Psoas muscle (tissue), 8 donors: ENCODE results near the gene MBLAC1. TPM values are rescaled to one million over a fixed set of nuclear protein-coding genes. Genes with fewer than 3 reads are reported as not detected.
A peak's percentile ranks its signal among the peaks of the same experiment; 100 is the strongest.

Experiments
- ATAC-seq, 4 donors: fragments of 200-7000 bp; cut with Tn5 transposase; one replicate each; pipeline ENCODE4 v1.9.1; 2020; ENCODE audit warnings: moderate library complexity in 3 of 4, mild to moderate bottlenecking in 2 of 4
- DNase-seq, 2 donors: peaks; one replicate each; pipeline ENCODE4 v3.0.0-alpha.2; 2020
- H3K27ac ChIP-seq: fragments of 200-600 bp; one replicate; pipeline ENCODE4 v1.8.0; 2022
- H3K27me3 ChIP-seq, 3 donors: fragments of 200-600 bp in 1 of 3; one replicate each; pipeline versions ENCODE4 v1.6.1 to v1.8.0; 2013 to 2022; ENCODE audit warnings: low read length in 2 of 3, mild to moderate bottlenecking in 2 of 3, moderate library complexity in 1 of 3; ENCODE audit not compliant: insufficient read depth in 3 of 3
- H3K36me3 ChIP-seq, 2 donors: fragments of 200-600 bp in 1 of 2; one replicate each; pipeline versions ENCODE4 v1.6.1 to v1.8.0; 2013 to 2022; ENCODE audit warnings: low read depth in 1 of 2, mild to moderate bottlenecking in 1 of 2, moderate library complexity in 1 of 2; ENCODE audit not compliant: insufficient read depth in 1 of 2
- H3K4me1 ChIP-seq: fragments of 200-600 bp; one replicate; pipeline ENCODE4 v1.8.0; 2022
- H3K4me3 ChIP-seq: fragments of 200-600 bp; one replicate; pipeline ENCODE4 v1.8.0; 2022; ENCODE audit warnings: mild to moderate bottlenecking
- H3K9me3 ChIP-seq: fragments of 200-600 bp; one replicate; pipeline ENCODE4 v1.8.0; 2022
- CTCF ChIP-seq: fragments of 200-600 bp; IDR thresholded peaks from one replicate; pipeline ENCODE4 v1.8.0; 2022; ENCODE audit warnings: antibody characterized with exemption
- WGBS, 3 donors: extraction: QIAGEN DNeasy Blood & Tissue Kit; methylation state at CpG; one replicate each; pipeline versions ENCODE4 v1.1.6 to v1.1.7; 2013; 5-methylcytosine and 5-hydroxymethylcytosine counted together
- intact Hi-C, 2 donors: fragments of 100-400 bp; cut with DNase I; formaldehyde crosslinking; loops; one replicate each; pipeline versions ENCODE4 v1.11.0 to v1.14.2; 2022
- polyA plus RNA-seq, 3 donors: library from polyadenylated mRNA; stranded (reverse); fragments of 200-250 nt; gene quantifications; one replicate each; pipeline ENCODE4 v1.2.3, GENCODE V29; 2013
- total RNA-seq, 4 donors: library from RNA; stranded (reverse); fragmentation: NEBNext Ultra II Directional in 2 of 4; extraction: Animal tissue kit (Norgen Biotek cat#: 25700) in 2 of 4; gene quantifications; one replicate each; pipeline versions ENCODE4 v1.2.1 to v1.2.4, GENCODE V29; 2021 to 2023
- donor health status: healthy with polysubstance abuse.
- donor health status: DM: no; HTN: no; CAD: no; lungs with moderate emphysema.
- donor health status: Bipolar disorder and iron deficiency.
- donor health status: healthy.
- donor health status: DM: yes; HTN: yes; CAD: no.
- donor health status: DM: no; HTN: no; CAD: no.
- donor health status: DM: no; HTN: no; CAD: no.
- donor health status: DM: yes; HTN: yes; CAD: no.

MBLAC1 gene
- total and polyA plus RNA-seq, 7 donors = 0.91 to 3.8 (median 2.0) TPM

- H3K36me3 ChIP-seq = peaks cover 0 to 5% of the 10 kb centered on the region in 2 donors
- intact Hi-C loops = loop anchor here in 1 of 2 donors (1.0 kb wide), 1 partner anchor 19 kb away; the partner anchor contains the start of genes AP4M1 and MCM7
- H3K9me3 ChIP-seq = no peaks in the 10 kb centered on the region
- DNase-seq = peak; percentile 68 to 80
- no peak for TF ChIP-seq CTCF
- WGBS, 3 donors = 15 to 19% (median 15%) methylated on average over 19 of the region's 19 CpGs
- H3K4me1 ChIP-seq = peaks cover 16% of the 10 kb centered on the region
- peak overlapping the region; percentile 91 for H3K27ac ChIP-seq
- H3K27me3 ChIP-seq = no peaks in the 10 kb centered on the region
- H3K4me3 ChIP-seq = peak overlapping the region; percentile 84
- ATAC-seq = peak; percentile 67 to 81 (median 68)
Measured at GRCh38 chr7:100119970-100120732, 6.6 kb upstream of the MBLAC1 start.

GRCh38 chr7:100120733-100121036, 6.1 kb upstream of the MBLAC1 start:
- WGBS, 3 donors = 7 to 33% (median 10%) methylated on average over 1 of the region's 1 CpG
- peak overlapping the region; percentile 84 for H3K4me3 ChIP-seq
- ATAC-seq (no peak), DNase-seq (no peak)
- no peaks in the 10 kb centered on the region for H3K9me3 ChIP-seq
- no peak for TF ChIP-seq CTCF
- H3K4me1 ChIP-seq = peaks cover 19% of the 10 kb centered on the region
- intact Hi-C loops = no loop called here
- H3K36me3 ChIP-seq = peaks cover 0 to 5% of the 10 kb centered on the region in 2 donors
- peak overlapping the region; percentile 91 for H3K27ac ChIP-seq
- no peaks in the 10 kb centered on the region for H3K27me3 ChIP-seq

- intact Hi-C loops = no loop called here
- Histone ChIP-seq H3K27ac (no peak overlapping the region), H3K27me3 (no peaks in the 10 kb centered on the region), H3K4me3 (no peak overlapping the region), H3K9me3 (no peaks in the 10 kb centered on the region), H3K4me1 (peaks cover 26% of the 10 kb centered on the region), H3K36me3 (peaks cover 0 to 5% of the 10 kb centered on the region in 2 donors)
- no peak for TF ChIP-seq CTCF
- DNase-seq (no peak), ATAC-seq (no peak)
- WGBS, 3 donors = 70 to 75% (median 70%) methylated on average over 13 of the region's 13 CpGs
Measured at GRCh38 chr7:100122067-100122466, 4.7 kb upstream of the MBLAC1 start.

GRCh38 chr7:100122568-100122967, 4.2 kb upstream of the MBLAC1 start:
- WGBS, 3 donors = 85 to 90% (median 88%) methylated on average over 1 of the region's 1 CpG
- Histone ChIP-seq H3K27me3 (no peaks in the 10 kb centered on the region), H3K9me3 (no peaks in the 10 kb centered on the region), H3K4me1 (peaks cover 26% of the 10 kb centered on the region), H3K36me3 (peaks cover 0 to 5% of the 10 kb centered on the region in 2 donors), H3K4me3 (no peak overlapping the region), H3K27ac (no peak overlapping the region)
- DNase-seq (no peak), ATAC-seq (no peak)
- intact Hi-C loops = no loop called here
- TF ChIP-seq CTCF = no peak
